NCI-H146 treated with DMSO at 0.1 percent for 48 hours (cell line): ENCODE measurements around the gene ZNF444.

Experiments used
- DNase-seq: peaks from one replicate; lab custom pipeline; 2025; ENCODE audit not compliant: unreplicated experiment; lab: John Stamatoyannopoulos, UW

ZNF444 gene

DNA sequence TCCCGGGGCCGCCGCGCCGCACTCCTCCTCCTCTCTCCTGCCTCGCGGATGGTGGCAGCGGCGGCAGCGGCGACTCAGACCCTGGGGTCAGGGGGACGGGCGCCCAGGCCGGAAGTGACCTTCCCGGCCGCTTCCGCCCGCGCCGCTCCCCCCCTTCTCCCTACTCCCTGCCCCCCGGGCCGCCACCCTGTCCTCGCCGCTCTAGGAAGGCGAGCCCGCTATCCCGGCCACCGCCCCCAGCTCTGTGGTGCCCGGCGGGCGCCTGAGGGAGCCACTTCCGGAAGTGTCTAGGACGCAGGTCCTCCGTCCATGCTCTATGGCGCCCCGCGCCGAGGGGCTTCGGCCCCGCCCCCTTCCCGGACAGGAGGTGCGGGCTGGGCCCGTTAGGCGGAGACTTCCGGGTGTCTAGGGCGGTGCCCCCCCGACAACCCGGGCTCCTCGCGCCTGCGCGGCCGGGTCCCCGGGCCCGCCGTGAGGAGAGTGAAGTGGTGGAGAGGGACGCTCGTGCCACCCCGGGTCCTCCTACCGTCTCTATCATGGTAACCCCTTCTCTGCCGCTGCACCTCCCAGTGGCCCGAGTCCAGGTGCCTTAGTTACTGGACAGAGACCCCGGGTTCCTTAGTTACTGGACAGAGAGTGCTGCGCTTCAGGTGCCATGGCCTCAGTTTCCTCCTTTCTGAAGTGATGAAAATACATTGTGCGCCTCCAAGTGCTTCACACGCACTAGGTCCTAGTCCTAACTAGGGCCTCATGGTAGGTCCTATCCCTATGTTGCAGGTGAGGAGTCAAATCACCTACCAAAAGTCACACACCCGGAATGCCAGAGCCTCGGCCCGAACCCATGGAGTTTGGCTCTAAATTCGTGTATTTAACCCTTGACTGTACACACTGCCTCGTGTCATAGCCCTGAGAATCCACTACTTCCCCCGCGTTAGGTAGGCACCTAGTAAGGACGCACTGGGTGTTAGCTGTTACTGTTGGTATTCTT lies 19.6 kb upstream of the ZNF444 start, which contains the start of gene ZNF787:
Gene ZNF787 (minus strand): TSS at position 116 of the 988 bp plus-strand sequence. CDS start 18,078 bp downstream, outside the sequence.
- DNase-seq, result peak; percentile 89

DNA sequence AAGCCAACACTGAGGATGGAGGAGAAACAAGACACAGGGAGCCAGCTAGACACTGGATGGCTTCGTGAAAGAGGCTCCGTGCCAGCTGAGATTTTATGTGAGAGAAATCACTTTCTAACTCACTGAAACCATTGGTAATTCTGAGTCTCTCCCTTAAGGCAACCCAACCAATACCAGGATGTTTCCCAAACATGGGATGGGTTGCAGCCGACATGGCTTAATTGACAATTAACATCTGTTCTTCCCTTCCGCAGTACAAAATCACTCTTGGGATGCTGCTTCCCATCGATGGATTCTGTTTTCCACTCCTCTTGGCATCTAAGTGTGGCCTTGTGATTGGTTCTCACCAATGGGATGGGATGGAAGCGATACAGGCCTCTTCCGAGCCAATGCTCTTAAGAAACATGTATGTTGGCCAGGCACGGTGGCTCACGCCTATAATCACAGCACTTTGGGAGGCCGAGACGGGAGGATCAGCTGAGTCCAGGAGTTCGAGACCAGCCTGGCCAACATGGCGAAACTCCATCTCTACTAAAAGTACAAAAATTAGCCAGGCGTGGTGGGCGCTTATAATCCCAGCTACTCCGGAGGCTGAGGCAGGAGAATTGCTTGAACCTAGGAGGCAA lies 17.7 kb upstream of the ZNF444 start:
- no peak for DNase-seq

DNA sequence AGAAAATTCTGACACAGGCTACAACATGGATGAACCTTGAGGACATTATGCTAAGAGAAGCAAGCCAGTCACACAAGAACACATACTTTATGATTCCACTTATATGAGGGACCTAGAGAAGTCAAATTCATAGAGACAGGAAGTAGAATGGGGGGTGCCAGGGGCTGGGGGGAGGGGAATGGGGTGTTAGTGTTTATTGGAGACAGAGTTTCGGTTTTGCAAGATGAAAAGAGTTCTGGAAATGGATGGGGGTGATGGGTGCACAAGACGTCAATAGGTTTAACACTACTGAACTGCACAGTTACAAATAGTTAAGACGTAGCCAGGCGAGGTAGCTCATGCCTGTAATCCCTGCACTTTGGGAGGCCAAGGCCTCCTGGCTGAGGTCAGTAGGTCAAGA lies 16.5 kb upstream of the ZNF444 start:
- no peak for DNase-seq

DNA sequence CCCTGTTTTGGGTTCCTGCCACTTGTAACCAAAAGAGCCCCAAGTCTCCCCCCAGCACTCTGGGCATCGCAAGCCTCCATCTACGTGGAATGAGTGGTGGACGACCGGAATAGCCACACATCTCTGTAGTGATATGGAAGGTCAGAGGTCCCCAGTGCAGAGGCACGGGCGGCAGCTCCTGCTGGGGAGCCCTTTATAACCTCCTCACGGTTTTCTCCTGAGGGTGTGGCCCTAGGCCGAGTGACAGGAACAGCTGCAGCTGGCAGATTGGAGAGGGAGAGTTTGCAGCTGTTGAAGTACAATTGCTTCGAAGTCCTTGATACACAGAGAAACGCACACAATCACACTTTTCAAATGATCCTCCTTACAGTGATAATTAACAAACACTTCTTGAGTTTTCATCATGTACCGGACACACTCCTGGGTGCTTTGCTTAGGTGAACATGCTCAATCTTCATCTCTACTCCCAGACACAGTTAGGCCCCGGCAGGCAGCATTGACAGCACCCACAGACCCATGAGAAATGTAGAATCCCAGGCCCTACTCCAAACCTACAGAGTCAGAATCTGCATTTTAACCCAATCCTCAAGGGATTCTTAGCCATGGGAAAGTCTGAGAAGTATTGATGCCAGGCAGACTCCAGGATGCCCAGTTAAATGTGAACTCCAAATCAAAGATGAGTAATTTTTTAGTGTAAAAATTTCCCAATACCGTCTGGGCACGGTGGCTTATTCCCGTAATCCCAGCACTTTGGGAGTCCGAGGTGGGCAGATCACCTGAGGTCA lies 15.1 kb upstream of the ZNF444 start:
- DNase-seq, result peak; percentile 19

DNA sequence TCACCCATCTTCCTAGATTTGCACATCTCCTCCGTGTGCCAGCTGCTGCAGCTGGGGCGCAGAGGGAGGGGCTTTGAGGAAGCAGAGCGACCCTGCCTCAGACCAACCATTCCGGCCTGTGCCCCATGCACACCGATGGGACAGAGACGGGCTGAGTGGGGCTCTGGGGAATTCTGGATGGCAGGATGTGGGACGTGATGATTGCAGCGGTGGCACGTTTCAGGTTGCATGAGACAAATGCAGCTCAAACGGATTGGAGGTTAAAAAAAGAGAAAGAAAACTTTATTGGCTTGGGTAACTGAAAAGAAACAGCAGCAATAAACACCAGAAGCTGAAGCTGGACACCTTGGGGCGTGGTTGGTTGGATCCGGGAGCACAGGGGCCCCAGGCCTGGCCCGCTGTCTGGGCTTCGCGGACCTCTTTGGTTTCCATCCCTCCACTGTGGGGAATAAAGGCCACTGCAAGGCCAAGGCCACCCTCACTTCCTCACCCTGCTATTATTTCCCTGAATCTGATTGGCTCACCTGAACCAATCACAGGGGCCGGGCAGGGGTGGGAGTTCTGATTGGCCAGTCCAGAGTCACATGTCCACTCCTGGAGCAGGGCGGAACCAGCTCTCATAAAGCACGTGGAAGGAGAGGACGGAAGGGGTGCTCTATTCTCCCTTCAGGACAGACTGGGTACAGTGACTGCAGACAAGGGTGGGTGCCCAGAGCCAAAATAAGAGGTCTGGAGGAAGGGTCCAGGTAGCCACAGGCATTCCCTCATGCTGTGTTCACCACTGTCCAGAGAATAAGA lies 13.9 kb upstream of the ZNF444 start:
- no peak for DNase-seq

DNA sequence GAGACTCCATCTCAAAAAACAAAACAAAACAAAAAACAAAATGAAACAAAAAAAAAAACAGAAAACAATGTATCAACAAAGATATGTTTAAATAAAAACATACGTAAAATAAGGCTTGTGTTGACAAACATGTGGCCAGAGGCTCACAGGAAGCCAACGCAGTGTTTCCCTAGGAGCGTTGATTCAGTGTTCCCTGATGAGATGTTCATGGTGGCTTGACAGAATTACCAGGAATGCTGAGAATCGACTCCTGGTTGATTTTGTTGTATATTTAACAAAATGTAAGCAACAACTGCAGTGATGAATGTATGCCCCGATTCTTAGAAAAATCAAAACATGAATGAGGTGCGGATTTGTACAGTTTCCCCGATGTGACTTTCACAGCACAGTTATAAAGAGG lies 11.1 kb upstream of the ZNF444 start:
- no peak for DNase-seq

DNA sequence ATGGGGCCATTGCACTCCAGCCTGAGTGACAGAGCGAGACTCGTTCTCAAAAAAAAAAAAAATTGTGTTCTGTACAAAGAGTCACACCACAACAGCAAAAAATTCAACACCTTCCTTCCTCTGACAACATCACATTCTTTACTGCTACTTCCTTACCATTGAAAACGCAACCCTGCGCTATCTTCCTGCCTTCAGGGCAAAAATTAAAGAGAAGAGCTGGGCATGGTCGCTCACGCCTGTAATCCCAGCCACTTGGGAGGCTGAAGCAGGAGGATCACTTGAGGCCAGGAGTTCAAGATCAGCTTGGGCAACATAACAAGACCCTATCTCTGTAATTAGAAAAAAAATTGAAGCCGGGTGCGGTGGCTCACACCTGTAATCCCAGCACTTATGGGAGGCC lies 9.4 kb upstream of the ZNF444 start:
- DNase-seq, result no peak

DNA sequence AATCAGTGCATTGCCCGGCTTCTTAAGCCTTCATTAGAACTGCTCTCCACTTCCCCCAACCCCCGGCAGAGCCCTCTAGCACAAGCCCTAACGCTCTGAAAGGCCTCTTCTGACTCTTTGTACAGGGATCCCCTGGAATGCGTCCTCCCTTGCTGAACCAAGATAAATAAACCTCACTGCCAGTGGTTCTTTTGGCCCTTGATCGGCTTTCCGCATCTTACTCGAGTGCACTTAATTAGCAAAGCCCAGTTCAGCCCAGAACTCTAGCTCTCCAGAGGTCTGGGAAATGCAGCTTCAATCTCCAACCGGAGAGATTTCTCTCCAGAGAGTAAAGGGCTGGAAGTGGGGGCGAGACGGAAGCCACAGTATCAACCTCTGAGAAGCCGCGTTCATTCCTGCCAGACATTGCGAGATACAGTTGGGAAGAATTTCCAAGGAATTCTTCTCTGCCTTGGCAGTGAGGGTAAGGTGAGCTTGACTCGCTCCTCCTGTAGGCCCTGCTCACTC lies 8.7 kb upstream of the ZNF444 start:
- no peak for DNase-seq

DNA sequence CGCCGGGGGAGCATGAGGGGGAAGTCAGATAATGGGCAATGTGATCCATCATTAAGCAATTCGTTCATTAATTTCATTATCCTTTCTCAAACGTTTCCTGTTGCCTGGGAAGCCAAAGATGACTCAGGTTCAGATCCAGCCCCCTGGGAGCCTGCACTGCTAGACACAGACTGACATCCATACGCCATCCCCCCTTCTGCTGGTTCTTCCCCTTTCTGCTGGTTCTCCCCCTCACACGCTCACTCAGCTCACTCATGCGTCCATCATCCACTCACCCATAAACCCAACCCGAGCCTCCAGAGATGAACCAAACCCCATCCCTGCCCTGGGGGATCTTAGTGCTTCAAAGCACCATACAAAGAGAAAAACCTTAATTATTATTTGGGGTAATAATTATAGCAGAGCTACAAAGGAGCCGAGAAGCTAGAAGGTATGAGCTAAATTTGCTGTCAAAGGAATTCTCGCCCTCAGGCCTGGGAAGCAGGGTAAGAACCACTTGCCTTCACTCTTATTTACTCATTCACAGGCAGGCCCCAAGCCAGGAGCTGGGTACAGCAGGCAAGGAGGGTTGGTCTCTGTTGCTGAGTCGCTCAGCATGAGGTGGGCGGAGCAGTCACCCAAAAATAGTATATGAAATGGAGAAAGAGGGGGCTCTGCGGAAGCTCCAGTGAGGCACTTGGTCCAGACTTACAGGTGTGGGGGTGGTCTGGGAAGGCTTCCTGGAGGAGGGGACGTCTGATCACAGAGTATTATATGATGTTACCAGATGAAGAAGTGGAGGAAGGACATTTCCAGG lies 7.0 kb upstream of the ZNF444 start:
- DNase-seq, result no peak

DNA sequence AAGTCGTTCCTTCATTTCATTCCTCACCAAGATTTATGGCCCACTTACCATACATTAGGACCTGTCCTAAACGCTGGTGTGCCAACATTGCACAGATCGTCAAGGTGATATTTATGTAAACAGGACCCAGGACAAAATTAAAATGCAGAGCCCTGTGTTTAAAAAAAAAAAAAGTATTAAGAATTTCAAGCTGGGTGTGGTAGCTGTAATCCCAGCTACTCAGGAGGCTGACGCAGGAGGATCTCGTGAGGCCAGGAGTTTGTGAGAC lies 6.5 kb upstream of the ZNF444 start:
- DNase-seq, result no peak

DNA sequence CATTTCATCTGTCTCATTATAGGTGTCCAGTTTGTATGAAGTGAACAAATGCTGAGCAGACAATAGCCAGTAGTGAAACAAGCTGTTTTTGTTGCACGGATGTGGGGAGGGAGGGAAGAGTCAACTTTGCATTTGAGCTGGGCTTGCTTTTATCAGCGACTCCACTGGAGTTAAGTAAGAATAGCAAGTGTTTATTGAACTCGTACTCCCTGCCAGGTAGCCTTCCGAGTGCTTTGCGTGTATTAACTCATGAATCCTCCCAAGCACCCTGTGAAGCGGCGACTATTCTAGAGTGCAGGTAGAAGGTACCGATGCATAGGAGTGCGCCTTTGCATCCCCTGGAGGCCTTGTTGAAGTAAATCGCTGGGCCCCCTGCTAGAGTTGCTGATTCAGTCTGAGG lies 4.7 kb upstream of the ZNF444 start:
- DNase-seq, result no peak

DNA sequence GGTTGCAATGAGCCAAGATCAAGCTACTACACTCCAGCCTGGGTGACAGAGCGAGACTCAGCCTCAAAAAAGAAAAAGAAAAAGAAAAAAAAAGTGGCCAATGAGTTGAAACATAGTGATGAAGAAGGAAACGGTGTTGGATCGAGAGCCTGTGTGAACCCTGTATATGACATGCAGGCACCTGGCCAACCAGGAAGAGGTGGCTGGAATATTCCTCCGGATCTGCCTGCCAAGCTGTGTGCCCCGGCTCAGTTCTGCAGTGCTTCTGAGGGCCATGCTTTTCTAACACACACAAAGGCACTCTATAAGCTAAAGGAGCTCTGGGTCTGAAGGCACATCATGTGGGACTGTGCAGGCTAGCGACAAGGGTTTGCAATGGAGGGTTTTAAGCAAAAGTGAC lies 3.7 kb upstream of the ZNF444 start:
- DNase-seq, result no peak

DNA sequence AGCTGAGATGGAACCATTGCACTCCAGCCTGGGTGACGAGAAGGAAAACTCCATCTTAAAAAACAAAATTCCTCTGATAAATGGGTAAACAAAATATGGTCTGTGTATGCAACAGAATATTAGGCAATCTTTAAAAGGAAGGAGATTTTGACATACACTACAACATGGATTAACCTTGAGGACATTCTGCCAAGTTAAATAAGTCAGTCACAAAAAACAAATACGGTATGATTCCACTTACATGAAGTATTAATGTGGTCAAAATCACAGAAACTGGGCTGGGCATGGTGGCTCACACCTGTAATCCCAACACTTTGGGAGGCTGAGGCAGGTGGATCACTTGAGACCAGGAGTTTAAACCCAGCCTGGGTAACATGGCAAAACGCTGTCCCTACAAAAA lies 3.0 kb upstream of the ZNF444 start:
- DNase-seq, result no peak

DNA sequence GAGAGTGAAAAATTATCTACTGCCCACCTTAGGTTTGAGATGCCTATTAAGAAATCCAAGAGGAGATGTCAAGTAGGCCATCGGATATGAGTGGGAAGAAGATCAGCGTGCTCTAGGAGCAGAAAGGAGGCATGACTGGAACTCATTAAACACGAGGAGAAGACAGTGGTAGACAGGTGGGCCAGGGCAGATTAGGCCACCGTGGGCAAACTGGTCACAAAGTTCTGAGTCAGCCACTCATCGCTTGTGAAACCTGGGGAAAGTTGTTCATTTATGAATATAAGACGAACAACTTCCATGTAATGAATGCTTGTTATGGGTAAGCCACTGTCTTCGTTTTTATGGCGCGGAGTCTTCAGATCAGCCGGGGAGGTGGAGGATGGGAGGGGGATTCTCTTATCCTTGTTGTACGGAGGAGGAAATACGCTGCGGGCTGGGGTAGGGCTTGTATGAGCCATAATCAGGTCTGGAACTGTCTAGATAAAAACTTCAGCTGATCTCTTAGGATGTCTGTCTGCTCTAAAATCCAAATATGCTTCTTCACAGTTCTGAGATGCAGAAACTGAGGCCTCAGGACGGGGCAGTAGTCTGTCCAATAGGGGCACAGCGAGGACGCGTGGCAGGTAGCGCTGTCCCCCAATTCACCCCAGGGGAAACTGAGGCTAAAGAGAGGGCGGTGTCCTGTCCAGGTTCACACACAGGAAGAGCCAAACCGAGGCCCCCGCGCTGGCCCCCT lies 1.1 kb upstream of the ZNF444 start:
- no peak for DNase-seq

DNA sequence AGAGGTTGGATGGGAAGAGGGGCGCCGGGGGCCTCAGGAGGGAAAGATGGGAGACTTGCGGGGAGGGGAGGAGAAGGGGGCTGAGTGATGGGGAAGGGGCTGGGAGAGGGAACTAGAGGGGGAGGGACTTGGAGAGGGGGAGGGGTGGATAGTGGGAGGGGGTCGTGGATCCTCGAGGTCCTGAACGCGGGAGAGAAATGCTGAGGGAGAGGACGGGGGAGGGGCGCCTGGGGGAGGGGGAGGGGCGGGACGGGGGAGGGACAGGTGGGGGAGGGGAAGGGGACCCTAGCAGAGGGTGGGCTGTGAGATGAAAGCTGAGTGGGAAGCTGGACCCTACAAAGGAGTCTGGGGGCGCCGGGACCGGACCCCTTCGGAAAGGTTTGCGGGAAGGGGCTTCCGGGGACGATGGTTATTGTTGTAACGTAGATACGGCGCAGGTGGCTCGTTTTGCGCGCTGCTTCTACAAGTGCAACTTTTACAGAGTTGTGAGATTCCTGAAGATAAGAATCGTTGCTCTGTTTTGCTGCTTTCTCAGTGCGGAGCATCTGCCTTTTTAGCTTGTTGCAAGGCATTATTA lies 418 bp downstream of the ZNF444 start:
- no peak for DNase-seq

DNA sequence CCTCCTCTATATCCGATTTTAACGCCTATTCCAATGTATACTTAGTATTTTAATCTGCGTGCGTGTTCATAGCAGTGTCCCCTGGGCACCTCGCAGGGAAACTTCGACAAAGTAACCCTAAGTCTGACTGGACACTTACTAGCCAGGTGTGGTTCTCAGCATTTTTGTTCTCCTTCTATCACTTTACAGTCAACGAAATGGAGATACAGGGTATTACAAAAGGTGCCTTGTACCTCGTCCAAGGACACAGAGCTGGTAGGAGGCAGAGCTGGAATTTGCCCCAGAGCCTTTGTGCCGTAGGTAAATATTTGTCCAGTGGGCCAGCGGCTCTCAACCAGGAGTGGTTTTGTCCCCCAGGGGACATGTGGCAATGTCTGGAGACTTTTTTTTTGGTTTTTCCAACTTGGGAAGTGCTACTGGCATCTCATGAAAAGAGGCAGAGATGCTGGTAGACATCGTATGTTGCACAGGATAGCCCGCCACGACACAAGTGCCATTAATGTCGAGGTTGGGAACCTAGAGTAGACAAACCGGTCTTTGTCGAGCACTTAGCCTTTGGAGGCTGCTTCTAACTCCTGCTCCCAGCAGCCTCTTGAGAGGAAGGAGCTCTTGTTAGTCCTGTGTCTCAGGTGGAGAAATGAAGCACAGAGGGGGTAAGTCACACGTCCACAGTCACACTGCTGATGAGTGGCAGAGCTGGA lies 1.1 kb downstream of the ZNF444 start:
- DNase-seq, result peak; percentile 7

DNA sequence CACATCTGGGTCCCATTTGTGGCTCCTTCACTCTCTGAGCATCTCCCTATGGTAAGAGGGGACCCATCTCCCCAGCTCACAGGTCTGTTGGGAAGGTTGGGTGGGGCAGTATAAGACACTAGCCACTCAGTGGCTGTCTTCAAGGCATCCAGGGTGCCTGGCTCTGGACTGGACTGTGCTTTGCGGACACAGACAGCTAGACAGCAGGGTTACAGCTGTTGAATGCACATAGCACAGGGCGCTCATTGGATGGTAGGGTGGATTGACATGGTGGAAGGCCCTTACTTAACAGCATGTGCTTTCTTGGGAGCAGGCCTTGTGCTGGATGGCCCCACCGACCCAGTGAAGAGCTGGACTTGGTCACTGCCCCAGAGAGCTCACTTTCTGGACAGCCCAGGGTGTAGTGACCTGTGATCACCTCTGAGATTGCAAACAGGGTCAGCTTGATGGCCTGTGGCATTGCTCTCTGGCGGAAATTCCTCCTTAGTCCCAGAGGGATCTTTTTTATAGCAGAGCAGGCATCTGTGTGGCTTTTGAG lies 1.9 kb downstream of the ZNF444 start:
- DNase-seq, result no peak

DNA sequence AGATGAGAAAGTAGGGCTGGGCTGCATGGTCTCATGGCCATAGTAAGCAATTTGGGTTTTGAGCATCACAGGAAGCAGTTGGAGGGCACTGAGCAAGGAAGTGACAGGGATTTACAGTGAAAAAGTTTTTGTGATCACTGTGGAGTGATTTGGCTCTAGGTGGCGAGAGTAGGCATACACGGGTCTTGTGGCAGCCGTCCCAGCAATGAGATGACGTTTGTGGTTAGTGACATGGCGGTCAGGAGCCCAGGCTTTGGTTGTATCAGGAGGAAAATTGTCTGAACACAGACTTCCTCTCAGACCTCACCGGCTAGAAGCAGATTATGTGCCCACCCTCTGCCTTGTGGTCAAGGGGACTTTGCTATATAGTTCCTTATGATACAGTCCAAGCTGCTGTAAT lies 3.3 kb downstream of the ZNF444 start:
- DNase-seq, result no peak
